ENCODE data around the gene GRAMD2A.

- TF ChIP-seq CTCF (IDR thresholded peaks at IDR 0.05) (no peak), POLR2A (IDR thresholded peaks at IDR 0.05) (no peak)
Observed at GRCh38 chr15:72161361-72162132, 36.0 kb downstream of the GRAMD2A start.
